ENCODE data around the gene VAV2. TPM values are rescaled to one million over a fixed set of nuclear protein-coding genes. Genes with fewer than 3 reads are reported as not detected.

VAV2 gene
- total RNA-seq, 1 experiment from 2014 or later = 25.0 TPM

GRCh38 chr9:133713150-133713959 lies 278.8 kb downstream of the VAV2 start:
- peaks cover 41% of the 10 kb centered on the region for H3K36me3 ChIP-seq
- DNase-seq (ENCODE audit: low read depth in 1 of 2, low spot score in 2 of 2) = no peak
- no peaks in the 10 kb centered on the region for H3K9me3 ChIP-seq (replicated peaks)
- H3K4me3 ChIP-seq = no peak overlapping the region
- no peaks in the 10 kb centered on the region for H3K27me3 ChIP-seq (replicated peaks)
- H3K27ac ChIP-seq = peak overlapping the region; percentile 98
- H3K4me1 ChIP-seq (replicated peaks) = peaks cover 72% of the 10 kb centered on the region

GRCh38 chr9:133712221-133713100 lies 279.7 kb downstream of the VAV2 start:
- no peaks in the 10 kb centered on the region for H3K9me3 ChIP-seq (replicated peaks)
- H3K36me3 ChIP-seq = peaks cover 45% of the 10 kb centered on the region
- no peaks in the 10 kb centered on the region for H3K27me3 ChIP-seq (replicated peaks)
- peaks cover 72% of the 10 kb centered on the region for H3K4me1 ChIP-seq (replicated peaks)
- H3K27ac ChIP-seq = peak overlapping the region; percentile 98
- H3K4me3 ChIP-seq = no peak overlapping the region
- no peak for DNase-seq (ENCODE audit: low read depth in 1 of 2, low spot score in 2 of 2)

Other genes starting within 250 kb of the VAV2 start
- gene BRD3OS, start 33.2 kb upstream of the VAV2 start, total RNA-seq (2014; rRNA removed; shearing (Covaris generic)) = 4.0 and 9.2 TPM in 2 replicates
- gene BRD3, start 75.7 kb upstream of the VAV2 start, total RNA-seq (2014; rRNA removed; shearing (Covaris generic)) = 0.66 and 3.8 TPM in 2 replicates
- 16.9 and 26.7 TPM in 2 replicates for gene WDR5, start 143.8 kb upstream of the VAV2 start, total RNA-seq (2014; rRNA removed; shearing (Covaris generic))
- gene RNU6ATAC, start 172.2 kb upstream of the VAV2 start, total RNA-seq (2014; rRNA removed; shearing (Covaris generic)) = not detected in 2 replicates